ENCODE measurements around the gene KRT79.

KRT79 gene

DNA sequence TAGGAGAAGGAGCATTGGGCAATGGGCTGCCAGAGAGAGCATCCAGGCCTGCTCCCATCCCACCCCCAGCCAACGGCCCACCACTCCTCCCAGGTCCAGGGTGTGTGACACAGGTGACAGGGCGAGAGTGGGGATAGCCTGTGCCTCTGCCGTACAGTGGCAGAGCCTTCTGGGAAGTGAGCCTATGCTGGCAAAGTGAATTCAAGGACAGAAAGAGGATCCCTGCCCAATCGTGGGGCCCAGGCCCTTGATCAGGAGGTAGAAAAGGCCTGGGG lies 553 bp upstream of the KRT79 start:
- H3K4me3 ChIP-seq (ENCODE audit: low read depth, low read length), result no peak overlapping the region
- H3K27me3 ChIP-seq (replicated peaks), result no peaks in the 10 kb centered on the region
- no peak for DNase-seq
- TF ChIP-seq CTCF (IDR thresholded peaks at IDR 0.05; ENCODE audit: low read depth, low read length, missing control alignments), result no peak
- in situ Hi-C loops (cut with HindIII; ENCODE audit: low pct_ligation_motif_present, low sequenced_read_pairs), result no loop called here
- no peak overlapping the region for H3K27ac ChIP-seq
- H3K36me3 ChIP-seq (replicated peaks), result no peaks in the 10 kb centered on the region

GRCh38 chr12:52832985-52833905 lies 866 bp downstream of the KRT79 start:
- TF ChIP-seq CTCF (IDR thresholded peaks at IDR 0.05; ENCODE audit: low read depth, low read length, missing control alignments), result no peak
- no peaks in the 10 kb centered on the region for H3K27me3 ChIP-seq (replicated peaks)
- H3K36me3 ChIP-seq (replicated peaks), result no peaks in the 10 kb centered on the region
- in situ Hi-C loops (cut with HindIII; ENCODE audit: low pct_ligation_motif_present, low sequenced_read_pairs), result no loop called here
- H3K4me3 ChIP-seq (ENCODE audit: low read depth, low read length), result no peak overlapping the region
- H3K27ac ChIP-seq, result no peak overlapping the region
- DNase-seq, result no peak

DNA sequence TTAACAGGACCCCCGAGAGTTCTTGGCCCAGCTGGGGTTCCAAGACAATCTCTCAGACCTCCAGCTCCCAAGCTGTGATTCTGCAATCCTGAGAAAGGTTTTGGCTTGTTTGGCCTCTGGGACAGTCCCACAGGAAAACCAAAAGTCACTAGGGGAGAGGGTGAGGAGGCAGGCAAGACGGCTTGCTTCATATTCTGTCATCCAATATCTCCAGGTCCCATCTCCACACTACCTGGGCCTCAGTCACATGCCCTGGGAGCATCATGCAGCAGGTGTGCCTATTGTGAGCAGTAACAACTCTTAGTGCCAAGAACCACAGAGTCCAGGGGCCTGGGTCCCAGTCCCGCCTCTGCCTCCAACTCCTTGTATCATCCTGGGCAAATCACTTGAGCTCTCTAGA lies 1.7 kb downstream of the KRT79 start:
- no peak for DNase-seq
- no peaks in the 10 kb centered on the region for H3K36me3 ChIP-seq (replicated peaks)
- no peaks in the 10 kb centered on the region for H3K27me3 ChIP-seq (replicated peaks)
- no peak overlapping the region for H3K4me3 ChIP-seq (ENCODE audit: low read depth, low read length)
- in situ Hi-C loops (cut with HindIII; ENCODE audit: low pct_ligation_motif_present, low sequenced_read_pairs), result no loop called here
- H3K27ac ChIP-seq, result no peak overlapping the region
- no peak for TF ChIP-seq CTCF (IDR thresholded peaks at IDR 0.05; ENCODE audit: low read depth, low read length, missing control alignments)

DNA sequence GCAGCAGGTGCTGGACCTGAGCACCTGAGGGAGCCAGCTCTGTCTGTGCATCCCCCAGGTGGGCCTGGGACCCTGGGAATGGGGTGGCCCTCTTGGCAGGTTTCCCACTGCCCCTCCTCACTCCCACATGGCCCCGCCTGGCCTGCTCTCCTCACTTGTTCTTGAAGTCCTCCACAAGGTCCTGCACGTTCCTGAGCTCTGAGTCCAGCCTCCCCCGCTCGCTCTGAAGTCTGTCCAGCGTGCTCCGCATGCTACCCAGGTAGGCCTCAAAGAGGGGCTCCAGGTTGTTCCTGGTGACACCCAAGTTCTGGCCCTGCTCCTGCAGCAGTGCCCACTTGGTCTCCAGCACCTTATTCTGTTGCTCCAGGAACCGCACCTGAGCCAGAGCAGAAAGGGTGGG lies 2.9 kb downstream of the KRT79 start:
- no peaks in the 10 kb centered on the region for H3K27me3 ChIP-seq (replicated peaks)
- no peaks in the 10 kb centered on the region for H3K36me3 ChIP-seq (replicated peaks)
- H3K4me3 ChIP-seq (ENCODE audit: low read depth, low read length), result no peak overlapping the region
- no peak overlapping the region for H3K27ac ChIP-seq
- DNase-seq, result no peak
- in situ Hi-C loops (cut with HindIII; ENCODE audit: low pct_ligation_motif_present, low sequenced_read_pairs), result no loop called here
- TF ChIP-seq CTCF (IDR thresholded peaks at IDR 0.05; ENCODE audit: low read depth, low read length, missing control alignments), result no peak

GRCh38 chr12:52829986-52830770 lies 3.9 kb downstream of the KRT79 start:
- Histone ChIP-seq H3K4me3 (ENCODE audit: low read depth, low read length) (no peak overlapping the region), H3K36me3 (replicated peaks) (no peaks in the 10 kb centered on the region), H3K27ac (no peak overlapping the region), H3K27me3 (replicated peaks) (no peaks in the 10 kb centered on the region)
- TF ChIP-seq CTCF (IDR thresholded peaks at IDR 0.05; ENCODE audit: low read depth, low read length, missing control alignments), result no peak
- in situ Hi-C loops (cut with HindIII; ENCODE audit: low pct_ligation_motif_present, low sequenced_read_pairs), result no loop called here
- DNase-seq, result no peak
